Fibroblast of the conjunctiva (primary cell): ENCODE results near the gene SOSTDC1.
A peak's percentile ranks its signal among the peaks of the same experiment; 100 is the strongest.
"Not testable (repeated sequence)": the region's sequence is repeated elsewhere in the genome, so short reads cannot be mapped to it uniquely, and the experiment has no call there.

ENCODE experiments used
- DNase-seq: peaks from one replicate; pipeline ENCODE4 v3.0.0-alpha.2; 2010; ENCODE audit warnings: low read depth

The SOSTDC1 gene

GRCh38 chr7:16465469-16466361 is at the start of gene SOSTDC1:
Gene SOSTDC1, minus strand, starts transcription at chr7:16465738. Its CDS starts 70 bp downstream, at chr7:16465668.
- DNase-seq, result peak; percentile 10

GRCh38 chr7:16514729-16515128 is 49.2 kb upstream of the SOSTDC1 start:
- DNase-seq, result no peak

DNA sequence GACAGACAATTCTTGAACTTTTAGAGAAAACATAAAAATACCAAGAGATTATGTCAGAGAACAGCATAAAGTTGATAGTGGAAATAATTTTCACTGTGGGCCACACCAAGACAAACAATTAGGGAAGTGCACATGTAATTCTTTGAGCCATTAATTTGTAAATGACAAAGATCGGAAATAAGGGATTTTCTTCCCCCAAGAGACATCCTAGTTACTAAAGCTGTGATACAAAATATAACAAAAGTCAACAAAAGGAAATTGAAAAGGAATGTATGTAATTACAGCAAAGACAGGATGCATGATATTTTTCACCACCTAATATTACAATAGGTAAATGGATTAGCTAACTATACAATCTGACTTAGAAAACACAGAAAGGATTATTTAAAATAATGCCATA is 48.7 kb upstream of the SOSTDC1 start:
- no peak for DNase-seq

DNA sequence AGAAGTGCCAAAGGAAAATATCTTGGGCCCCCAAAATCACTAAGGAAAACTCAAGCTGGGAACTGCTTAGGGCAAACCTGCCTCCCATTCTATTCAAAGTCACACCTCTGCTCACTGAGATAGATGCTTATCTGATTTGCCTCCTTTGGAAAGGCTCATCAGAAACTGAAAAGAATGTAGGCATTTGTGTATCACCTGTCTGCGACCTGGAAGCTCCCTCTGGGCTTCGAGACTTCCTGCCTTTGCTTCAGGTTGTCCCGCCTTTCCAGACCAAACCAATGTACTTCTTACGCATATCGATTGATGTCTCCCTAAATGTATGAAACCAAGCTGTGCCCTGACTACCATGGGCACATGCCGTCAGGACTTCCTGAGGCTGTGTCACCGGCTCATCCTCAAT is 46.6 kb upstream of the SOSTDC1 start:
- DNase-seq, result no peak

GRCh38 chr7:16511314-16511713 is 45.8 kb upstream of the SOSTDC1 start:
- DNase-seq, result no peak

DNA sequence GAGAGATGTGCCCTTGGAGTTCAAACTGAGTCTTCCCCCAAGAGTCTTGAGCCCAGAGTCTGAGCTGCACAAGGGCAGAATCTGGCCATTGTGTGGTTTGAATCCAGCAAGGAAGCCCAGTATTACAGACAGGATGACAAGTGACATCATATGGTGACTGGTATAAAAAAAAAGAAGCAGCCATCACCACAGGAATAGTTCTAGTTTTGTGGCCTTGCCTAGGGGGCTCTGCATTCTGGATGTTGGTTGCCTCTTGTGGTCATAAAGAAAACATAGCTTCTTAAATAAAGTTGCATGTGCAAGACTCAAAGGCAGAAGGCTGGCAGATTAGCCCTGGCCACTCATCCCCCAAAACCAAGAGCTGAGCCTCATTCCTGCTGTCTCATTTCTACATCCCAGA is 44.3 kb upstream of the SOSTDC1 start:
- DNase-seq, result no peak

DNA sequence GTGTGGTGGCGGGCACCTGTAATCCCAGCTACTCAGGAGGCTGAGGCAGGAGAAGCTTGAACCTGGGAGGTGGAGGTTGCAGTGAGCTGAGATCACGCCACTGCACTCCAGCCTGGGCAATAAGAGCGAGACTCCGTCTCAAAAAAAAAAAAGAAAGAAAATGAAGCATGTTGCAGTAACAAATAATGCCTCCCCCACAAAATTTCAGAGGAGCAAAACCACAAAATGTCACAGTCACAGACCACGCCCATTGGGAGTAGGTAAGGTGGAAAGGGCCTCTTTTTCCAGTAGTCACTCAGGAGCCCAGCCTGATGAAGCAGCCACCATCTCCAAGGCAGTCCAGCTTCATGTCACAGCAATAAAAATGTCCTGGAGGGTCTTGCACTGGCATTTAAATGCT is 40.9 kb upstream of the SOSTDC1 start:
- not testable (repeated sequence) for DNase-seq

DNA sequence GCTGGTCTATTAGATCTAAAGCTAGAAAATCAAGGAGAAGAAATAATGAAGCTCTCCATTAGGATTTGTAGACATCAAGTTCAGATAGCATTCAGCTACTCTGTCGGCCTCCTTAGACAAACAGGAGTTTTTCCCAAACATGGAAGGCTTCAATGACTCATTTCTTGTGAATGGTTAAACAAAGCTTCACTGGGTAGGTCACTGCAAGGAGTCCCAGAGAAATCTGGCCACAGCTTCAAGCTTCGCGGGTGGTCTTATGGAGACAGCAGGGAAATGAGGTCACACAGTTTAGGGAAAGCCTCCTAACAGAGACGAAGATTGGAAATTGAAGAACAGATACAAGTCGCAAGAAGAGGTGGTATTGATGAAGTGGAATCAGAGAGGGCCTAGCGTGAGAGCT is 38.5 kb upstream of the SOSTDC1 start:
- DNase-seq, result no peak

DNA sequence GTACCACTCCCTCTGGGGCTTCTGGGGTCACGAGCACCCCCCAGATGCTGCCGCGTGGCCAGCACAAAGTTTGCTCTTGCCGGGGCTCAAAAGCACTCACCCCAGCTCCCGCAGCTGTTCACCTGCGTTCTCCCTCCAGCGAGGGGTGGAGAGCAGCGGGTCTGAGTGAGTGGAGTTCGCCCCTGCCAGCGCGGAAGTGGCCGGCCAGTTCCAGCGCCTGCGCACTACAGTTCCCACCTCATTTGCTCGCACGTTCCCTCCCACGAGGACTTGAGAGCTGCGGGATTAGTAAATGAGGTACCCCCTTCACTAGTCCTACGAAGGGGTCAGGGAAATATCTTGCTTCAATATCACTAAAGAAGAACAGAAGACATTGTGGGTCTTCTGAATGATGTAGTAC is 36.8 kb upstream of the SOSTDC1 start:
- no peak for DNase-seq

DNA sequence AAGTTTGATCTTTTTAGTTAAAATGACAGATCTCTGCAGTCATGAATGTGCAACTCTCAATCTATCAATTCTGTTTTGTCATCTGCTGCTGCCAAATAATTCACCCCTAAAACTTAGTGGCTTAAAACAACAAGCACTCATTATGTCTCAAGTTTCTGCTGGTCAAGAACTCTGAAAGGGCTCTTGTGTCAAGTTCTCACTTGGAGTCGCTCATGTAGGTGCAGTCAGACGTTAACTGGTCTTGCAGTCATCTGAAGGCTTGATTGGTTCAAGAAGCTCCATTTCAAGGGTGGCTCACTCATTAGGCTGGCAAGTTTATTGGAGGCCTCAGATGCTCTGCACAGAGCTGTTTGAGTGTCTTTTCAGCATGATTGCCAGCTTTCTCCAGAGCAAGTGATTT is 32.6 kb upstream of the SOSTDC1 start:
- no peak for DNase-seq

DNA sequence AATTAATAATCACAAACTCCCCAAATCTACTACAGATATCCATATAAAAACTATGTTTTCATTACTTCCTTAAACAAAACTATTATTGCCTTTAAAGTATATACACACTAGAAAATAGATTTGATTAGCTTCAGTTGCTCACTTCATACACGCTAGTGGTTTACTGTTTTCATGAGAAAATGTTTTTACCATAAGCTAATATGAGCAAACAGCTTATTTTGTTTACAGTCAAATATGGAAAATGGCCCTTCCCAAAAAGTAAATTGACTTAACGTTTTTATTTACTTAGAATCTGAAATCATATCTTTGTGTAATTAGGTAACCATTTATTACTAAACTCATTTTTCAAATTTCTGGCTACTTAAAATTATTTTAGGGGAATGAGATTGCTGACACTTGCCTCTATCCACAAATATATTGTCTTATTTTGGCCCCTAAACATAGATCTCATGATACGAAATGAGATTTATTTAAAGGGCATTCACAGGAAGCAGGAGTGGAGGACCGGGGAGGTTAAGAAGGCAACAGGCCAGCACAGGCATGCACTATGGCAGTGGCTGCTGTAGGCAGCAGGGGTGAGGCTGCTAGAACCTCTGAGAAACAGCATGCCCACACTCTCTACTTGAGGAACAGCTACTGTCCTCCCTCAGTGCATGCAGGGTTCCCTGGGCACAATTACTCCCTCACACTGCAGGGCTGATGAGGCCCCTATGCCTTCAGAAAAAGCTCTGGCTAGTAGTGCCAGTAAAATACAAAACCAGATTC is 29.6 kb upstream of the SOSTDC1 start:
- no peak for DNase-seq

DNA sequence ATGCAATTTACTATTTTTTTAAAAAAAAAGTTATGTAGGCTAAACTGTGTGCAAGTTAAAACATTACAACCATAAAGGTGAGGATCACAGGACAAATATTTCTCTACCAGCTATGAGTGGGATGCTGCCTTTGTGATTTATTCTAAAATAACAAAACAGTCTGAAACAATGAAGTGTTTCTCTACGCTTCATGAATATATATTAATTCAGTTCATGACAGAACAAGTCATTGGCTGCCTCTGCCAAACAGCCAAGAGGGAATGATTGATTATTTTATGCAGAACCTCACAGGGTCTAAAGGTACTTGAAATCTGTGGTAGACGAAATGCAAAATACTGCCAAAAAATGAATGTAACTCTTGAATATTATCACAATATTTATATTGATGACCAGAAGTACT is 29.0 kb upstream of the SOSTDC1 start:
- DNase-seq, result no peak

GRCh38 chr7:16493266-16493665 is 27.7 kb upstream of the SOSTDC1 start:
- no peak for DNase-seq

DNA sequence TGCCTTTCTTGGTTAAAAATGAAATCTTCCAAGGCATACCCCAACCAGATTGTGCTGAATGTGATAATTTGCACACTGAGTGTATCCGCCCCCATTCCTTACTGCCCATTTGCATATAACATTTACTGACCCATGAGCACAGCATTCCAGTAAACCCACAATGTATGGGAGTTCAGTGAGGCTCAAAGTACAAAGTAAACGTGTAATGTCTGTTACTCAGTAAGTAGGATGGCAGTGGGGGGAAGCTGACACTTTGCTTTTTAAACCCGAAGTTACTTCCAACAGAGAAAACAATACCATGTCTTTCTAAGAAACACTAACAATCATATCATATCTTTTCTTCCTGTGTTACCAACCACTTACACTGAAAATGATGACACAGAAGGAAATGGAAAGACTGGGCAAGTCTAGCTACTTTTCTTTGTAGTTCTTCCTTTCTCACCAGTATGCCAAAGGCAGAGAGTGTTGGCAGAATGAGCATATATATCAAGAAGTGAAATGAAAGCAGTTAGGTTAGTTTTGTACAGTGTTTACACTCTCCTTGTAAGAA is 27.1 kb upstream of the SOSTDC1 start:
- no peak for DNase-seq

DNA sequence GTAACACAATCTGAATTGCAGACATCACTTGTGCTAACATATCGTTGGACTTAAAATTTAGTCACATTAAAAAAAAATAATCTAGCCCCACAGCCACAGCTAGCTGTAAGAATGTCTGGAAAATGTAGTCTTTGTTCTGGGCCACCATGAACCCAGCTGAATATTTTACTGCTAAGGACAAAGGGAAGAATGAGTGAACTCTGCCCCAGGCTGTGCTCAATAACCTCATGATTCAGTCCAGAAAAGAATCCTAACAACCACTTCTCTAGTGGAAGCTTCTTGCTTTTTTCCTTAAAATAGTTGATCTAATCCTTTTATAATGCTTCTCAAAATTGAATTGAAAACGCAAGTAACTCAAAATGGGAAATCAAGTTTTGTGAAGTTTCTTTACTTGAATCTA is 25.6 kb upstream of the SOSTDC1 start:
- no peak for DNase-seq

DNA sequence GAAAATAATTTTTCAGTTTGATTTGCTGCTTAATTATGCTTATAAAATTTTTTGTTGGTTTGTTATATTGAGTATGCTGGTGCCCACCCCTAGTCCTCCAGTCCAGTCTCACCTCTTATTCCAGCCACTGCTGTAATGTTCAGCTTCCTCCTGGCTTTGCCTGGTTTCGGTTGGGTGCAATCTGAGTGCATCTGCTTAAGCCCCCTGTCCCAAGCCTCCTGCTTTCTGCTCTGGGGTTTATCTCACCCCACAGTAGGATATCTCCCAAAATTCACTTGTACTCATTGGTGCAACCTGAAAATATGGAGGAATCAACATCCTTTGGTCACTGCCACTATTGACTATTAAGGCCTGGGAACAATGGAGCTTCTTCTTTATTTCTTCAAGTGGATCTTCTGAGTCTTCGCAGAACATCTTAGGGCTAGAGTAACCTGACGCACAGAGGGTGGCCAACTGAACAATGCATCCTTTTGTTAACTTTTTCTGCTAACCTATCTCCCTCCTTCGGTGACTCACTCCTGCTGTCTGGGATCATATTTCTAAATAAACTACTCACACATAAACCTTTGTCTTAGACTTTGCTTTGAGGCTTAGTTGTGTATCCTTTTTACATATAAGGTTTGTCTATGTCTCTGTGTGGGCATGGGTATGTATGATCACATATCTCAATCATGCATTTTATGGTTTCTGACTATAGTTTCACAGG is 19.1 kb upstream of the SOSTDC1 start:
- no peak for DNase-seq

GRCh38 chr7:16479591-16479990 is 14.1 kb upstream of the SOSTDC1 start:
- no peak for DNase-seq

DNA sequence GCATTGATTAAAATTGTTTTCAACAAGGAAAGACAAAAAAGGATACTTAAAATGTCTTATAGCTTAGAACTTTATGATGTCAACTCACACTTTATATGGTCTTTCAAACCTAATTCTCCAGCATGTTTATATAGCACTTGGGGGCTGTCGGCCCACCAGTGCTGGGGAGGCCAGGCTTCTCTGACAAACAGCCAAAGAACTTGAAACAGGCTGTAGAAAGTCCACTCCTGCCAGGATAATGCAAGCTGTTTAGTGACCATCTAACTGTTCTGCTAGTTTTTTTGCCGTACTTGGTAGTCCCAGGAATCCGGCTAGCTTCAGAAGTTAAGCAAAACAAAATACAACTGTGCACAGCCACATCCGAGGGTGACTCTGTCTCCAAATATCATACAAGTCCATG is 13.6 kb upstream of the SOSTDC1 start:
- DNase-seq, result no peak

GRCh38 chr7:16471933-16472332 is 6.4 kb upstream of the SOSTDC1 start:
- no peak for DNase-seq

DNA sequence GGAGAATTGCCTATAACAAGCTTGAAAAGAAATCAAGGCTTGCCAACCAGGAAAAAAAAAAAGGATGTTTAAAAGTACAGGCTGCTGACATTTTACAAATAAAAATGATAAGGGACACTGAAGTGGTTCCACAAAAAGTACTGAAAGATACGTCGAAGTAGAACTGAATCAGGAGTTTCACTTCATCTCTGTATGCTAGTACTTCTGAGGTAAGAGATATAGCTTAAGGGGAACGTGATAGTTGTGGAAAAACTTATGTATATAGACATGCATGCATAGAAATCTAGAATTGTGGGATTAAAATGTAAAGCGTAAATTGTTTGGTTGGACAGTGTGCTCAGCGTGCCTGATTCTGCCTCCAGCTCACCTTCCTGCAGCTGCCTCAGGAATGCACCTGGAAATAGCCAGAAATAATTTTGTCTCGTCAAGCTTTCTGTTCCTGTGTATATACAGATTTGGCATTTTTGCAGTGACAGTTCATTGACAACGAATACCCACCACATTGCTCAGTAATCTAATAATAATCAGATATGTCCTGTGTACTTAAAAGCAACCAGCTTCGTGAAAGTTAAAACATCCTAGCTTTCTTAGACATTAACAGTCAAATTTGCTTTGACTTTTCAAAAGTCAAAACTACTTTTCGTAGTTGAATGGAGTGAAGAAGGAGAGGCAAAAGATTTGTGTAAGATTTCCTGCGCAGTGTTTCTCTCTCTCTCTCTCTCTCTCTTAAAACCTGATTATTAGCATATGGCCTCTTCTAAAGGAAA is 1.4 kb downstream of the SOSTDC1 start:
- DNase-seq, result no peak

- no peak for DNase-seq
Observed at GRCh38 chr7:16463520-16463919, 2.0 kb downstream of the SOSTDC1 start.

- no peak for DNase-seq
Observed at GRCh38 chr7:16462431-16462889, 3.1 kb downstream of the SOSTDC1 start.
